Tibial nerve (tissue), 4 donors: Measurements from ENCODE around the gene HLF. TPM values are rescaled to one million over a fixed set of nuclear protein-coding genes. Genes with fewer than 3 reads are reported as not detected.

ENCODE experiments used
- DNase-seq, 2 donors: peaks; one replicate each; pipeline ENCODE4 v3.0.0-alpha.2; 2019; ENCODE audit warnings: low spot score in 2 of 2
- H3K27ac ChIP-seq, 4 donors: fragments of 200-600 bp; sonication (generic) in 3 of 4; one replicate each; pipeline ENCODE4 v1.5.1; 2017 to 2019; ENCODE audit warnings: mild to moderate bottlenecking in 1 of 4
- H3K27me3 ChIP-seq, 2 donors: fragments of 200-600 bp; sonication (generic) in 1 of 2; one replicate each; pipeline versions ENCODE4 v1.5.1 to v1.6.0; 2017 to 2019
- H3K36me3 ChIP-seq, 3 donors: fragments of 200-600 bp; sonication (generic); one replicate each; pipeline ENCODE4 v1.5.1; 2018 to 2019
- H3K4me1 ChIP-seq, 4 donors: fragments of 200-600 bp; sonication (generic) in 3 of 4; one replicate each; pipeline ENCODE4 v1.5.1; 2017 to 2019
- H3K4me3 ChIP-seq, 4 donors: fragments of 200-600 bp; sonication (generic) in 3 of 4; one replicate each; pipeline ENCODE4 v1.5.1; 2017 to 2019; ENCODE audit warnings: mild to moderate bottlenecking in 1 of 4, moderate library complexity in 1 of 4
- H3K9me3 ChIP-seq, 4 donors: fragments of 200-600 bp; sonication (generic) in 3 of 4; one replicate each; pipeline ENCODE4 v1.5.1; 2017 to 2019
- CTCF ChIP-seq, 5 experiments: fragments of 200-600 bp in 3 of 5; fragments of 450-650 bp in 2 of 5; sonication (generic) in 3 of 5; IDR thresholded peaks; one replicate each; pipeline ENCODE4 v1.5.1; 2016 to 2019; ENCODE audit warnings: antibody characterized with exemption in 5 of 5, mild to moderate bottlenecking in 3 of 5, moderate library complexity in 2 of 5
- EP300 ChIP-seq, 2 donors: sonication (generic); formaldehyde crosslinking; IDR thresholded peaks; one replicate each; pipeline ENCODE4 v1.6.1; 2017; ENCODE audit warnings: antibody characterized with exemption in 2 of 2, mild to moderate bottlenecking in 1 of 2
- POLR2A ChIP-seq, 2 donors: fragments of 450-650 bp; IDR thresholded peaks; one replicate each; pipeline ENCODE4 v1.6.1; 2017; ENCODE audit warnings: antibody characterized with exemption in 2 of 2, mild to moderate bottlenecking in 2 of 2, moderate library complexity in 2 of 2
- WGBS, 2 donors: methylation state at CpG; one replicate each; pipeline ENCODE4 v1.1.5; 2018; 5-methylcytosine and 5-hydroxymethylcytosine counted together
- total RNA-seq, 4 donors: library from RNA; depleted of rRNA; stranded (reverse); fragments of >200 nt; gene quantifications; one replicate each; pipeline ENCODE4 v1.1.0, GENCODE V29; 2016

HLF gene
- total RNA-seq, 4 donors from 2014 or later = 19.5 to 42.5 (median 36.0) TPM

- 80 to 99% methylated on average over 2 of the region's 2 CpGs for WGBS, 2 donors
- no peak for DNase-seq
- H3K27ac ChIP-seq = peak overlapping the region in 2 of 4 donors; percentile 5 to 69
- H3K36me3 ChIP-seq = no peaks in the 10 kb centered on the region
- H3K9me3 ChIP-seq = no peaks in the 10 kb centered on the region
- TF ChIP-seq CTCF (IDR thresholded peaks at IDR 0.05) = no peak
- no peak overlapping the region for H3K4me3 ChIP-seq
- H3K27me3 ChIP-seq = no peaks in the 10 kb centered on the region
- peaks cover 0 to 84% (median 36%) of the 10 kb centered on the region in 4 donors for H3K4me1 ChIP-seq
Observed at GRCh38 chr17:55279788-55280187, 15.0 kb downstream of the HLF start.

- TF ChIP-seq POLR2A (IDR thresholded peaks at IDR 0.05) = no peak
- no peak for TF ChIP-seq CTCF (IDR thresholded peaks at IDR 0.05)
- Histone ChIP-seq H3K27ac (peak overlapping the region in 2 of 4 donors; percentile 5 to 69), H3K4me3 (no peak overlapping the region), H3K4me1 (peaks cover 0 to 84% (median 37%) of the 10 kb centered on the region in 4 donors), H3K27me3 (no peaks in the 10 kb centered on the region), H3K9me3 (no peaks in the 10 kb centered on the region), H3K36me3 (no peaks in the 10 kb centered on the region)
- DNase-seq = no peak
Observed at GRCh38 chr17:55280212-55280611, 15.5 kb downstream of the HLF start.

GRCh38 chr17:55281649-55282378 lies 17.1 kb downstream of the HLF start:
- peaks cover 0 to 86% (median 33%) of the 10 kb centered on the region in 4 donors for H3K4me1 ChIP-seq
- H3K9me3 ChIP-seq = no peaks in the 10 kb centered on the region
- 73 to 74% methylated on average over 8 of the region's 8 CpGs for WGBS, 2 donors
- peak overlapping the region in 3 of 4 donors; percentile 1 to 86 (median 69) for H3K27ac ChIP-seq
- H3K27me3 ChIP-seq = no peaks in the 10 kb centered on the region
- no peak for DNase-seq
- TF ChIP-seq POLR2A (IDR thresholded peaks at IDR 0.05) (no peak), CTCF (IDR thresholded peaks at IDR 0.05) (no peak), EP300 (IDR thresholded peaks at IDR 0.05) (no peak)
- H3K36me3 ChIP-seq = no peaks in the 10 kb centered on the region
- no peak overlapping the region for H3K4me3 ChIP-seq

- peaks cover 0 to 86% (median 29%) of the 10 kb centered on the region in 4 donors for H3K4me1 ChIP-seq
- no peaks in the 10 kb centered on the region for H3K36me3 ChIP-seq
- peak overlapping the region in 3 of 4 donors; percentile 1 to 86 (median 69) for H3K27ac ChIP-seq
- H3K9me3 ChIP-seq = no peaks in the 10 kb centered on the region
- H3K4me3 ChIP-seq = no peak overlapping the region
- DNase-seq = no peak
- 93 to 99% methylated on average over 3 of the region's 3 CpGs for WGBS, 2 donors
- TF ChIP-seq EP300 (IDR thresholded peaks at IDR 0.05) = no peak
- TF ChIP-seq POLR2A (IDR thresholded peaks at IDR 0.05) = no peak
- TF ChIP-seq CTCF (IDR thresholded peaks at IDR 0.05) = no peak
- no peaks in the 10 kb centered on the region for H3K27me3 ChIP-seq
Observed at GRCh38 chr17:55282379-55282702, 17.6 kb downstream of the HLF start.

GRCh38 chr17:55282741-55283140 lies 18.0 kb downstream of the HLF start:
- TF ChIP-seq POLR2A (IDR thresholded peaks at IDR 0.05) (no peak), EP300 (IDR thresholded peaks at IDR 0.05) (no peak), CTCF (IDR thresholded peaks at IDR 0.05) (no peak)
- no peak overlapping the region for H3K4me3 ChIP-seq
- peak overlapping the region in 3 of 4 donors; percentile 46 to 86 (median 69) for H3K27ac ChIP-seq
- no peak for DNase-seq
- no peaks in the 10 kb centered on the region for H3K9me3 ChIP-seq
- H3K4me1 ChIP-seq = peaks cover 0 to 86% (median 26%) of the 10 kb centered on the region in 4 donors
- no peaks in the 10 kb centered on the region for H3K36me3 ChIP-seq
- H3K27me3 ChIP-seq = no peaks in the 10 kb centered on the region
- 49 to 51% methylated on average over 5 of the region's 5 CpGs for WGBS, 2 donors
